ENCODE results near the gene BBX. TPM values are rescaled to one million over a fixed set of nuclear protein-coding genes. Genes with fewer than 3 reads are reported as not detected.

BBX gene
- total and polyA plus RNA-seq, 12 donors: 4.6 to 49.8 (median 38.0) TPM

GRCh38 chr3:107734317-107734716, 211.6 kb downstream of the BBX start:
- no peaks in the 10 kb centered on the region for H3K4me1 ChIP-seq
- peaks cover 0 to 43% (median 8%) of the 10 kb centered on the region in 9 donors for H3K36me3 ChIP-seq
- H3K27ac ChIP-seq: no peak overlapping the region
- no peak overlapping the region for H3K4me3 ChIP-seq
- no peaks in the 10 kb centered on the region for H3K9me3 ChIP-seq
- WGBS, 2 donors: 71 to 81% methylated on average over 3 of the region's 3 CpGs
- no peak for TF ChIP-seq CTCF (IDR thresholded peaks at IDR 0.05)
- DNase-seq: no peak
- H3K27me3 ChIP-seq: no peaks in the 10 kb centered on the region
- no peak for ATAC-seq
- intact Hi-C loops (cut with DNase I): loop anchor here in 2 of 10 donors (10.0 kb wide), 2 partner anchors 50 to 500 kb away; no protein-coding TSS in a partner anchor

GRCh38 chr3:107737914-107738313, 215.2 kb downstream of the BBX start:
- Histone ChIP-seq H3K27ac (no peak overlapping the region), H3K36me3 (peaks cover 0 to 22% (median 0%) of the 10 kb centered on the region in 9 donors), H3K4me1 (peaks cover 0 to 4% (median 0%) of the 10 kb centered on the region in 9 donors), H3K9me3 (no peaks in the 10 kb centered on the region), H3K4me3 (no peak overlapping the region), H3K27me3 (no peaks in the 10 kb centered on the region)
- DNase-seq: no peak
- ATAC-seq: no peak
- intact Hi-C loops (cut with DNase I): loop anchor here in 4 of 10 donors (5.0 to 10.0 kb wide), 4 partner anchors 53 to 503 kb away; no protein-coding TSS in a partner anchor
- no peak for TF ChIP-seq CTCF (IDR thresholded peaks at IDR 0.05)

- no peak for TF ChIP-seq CTCF (IDR thresholded peaks at IDR 0.05)
- Histone ChIP-seq H3K36me3 (peaks cover 0 to 15% (median 0%) of the 10 kb centered on the region in 9 donors), H3K27ac (no peak overlapping the region), H3K27me3 (no peaks in the 10 kb centered on the region), H3K4me3 (no peak overlapping the region), H3K9me3 (no peaks in the 10 kb centered on the region), H3K4me1 (peaks cover 0 to 4% (median 0%) of the 10 kb centered on the region in 9 donors)
- intact Hi-C loops (cut with DNase I): loop anchor here in 4 of 10 donors (5.0 to 10.0 kb wide), 4 partner anchors 54 to 504 kb away; no protein-coding TSS in a partner anchor
- no peak for ATAC-seq
- no peak for DNase-seq
- WGBS, 2 donors: 90 to 95% methylated on average over 5 of the region's 5 CpGs
Measured at GRCh38 chr3:107738486-107739183, 215.9 kb downstream of the BBX start.

GRCh38 chr3:107739227-107739626, 216.5 kb downstream of the BBX start:
- ATAC-seq (no peak), DNase-seq (no peak)
- Histone ChIP-seq H3K27me3 (no peaks in the 10 kb centered on the region), H3K4me1 (peaks cover 0 to 4% (median 0%) of the 10 kb centered on the region in 9 donors), H3K9me3 (no peaks in the 10 kb centered on the region), H3K27ac (no peak overlapping the region), H3K36me3 (peaks cover 0 to 10% (median 0%) of the 10 kb centered on the region in 9 donors), H3K4me3 (no peak overlapping the region)
- 61 to 64% methylated on average over 3 of the region's 3 CpGs for WGBS, 2 donors
- intact Hi-C loops (cut with DNase I): loop anchor here in 4 of 10 donors (5.0 to 10.0 kb wide), 4 partner anchors 54 to 504 kb away; no protein-coding TSS in a partner anchor
- TF ChIP-seq CTCF (IDR thresholded peaks at IDR 0.05): no peak
